HG02884 (cell line): ENCODE data around the gene EVI5.
A peak's percentile ranks its signal among the peaks of the same experiment; 100 is the strongest.

Experiments
- ATAC-seq: cut with Tn5 transposase; IDR thresholded peaks from one replicate; pipeline ENCODE4 v1.9.1; 2021; ENCODE audit warnings: mild to moderate bottlenecking, moderate library complexity; ENCODE audit not compliant: unreplicated experiment

Gene EVI5

GRCh38 chr1:92784639-92785500 lies at the start of gene EVI5:
TSS of gene EVI5 (minus strand) at chr1:92785108. CDS start at chr1:92736546, 48,562 bp downstream.
- ATAC-seq: peak; percentile 93

GRCh38 chr1:92834617-92835016 lies 49.7 kb upstream of the EVI5 start:
- no peak for ATAC-seq

DNA sequence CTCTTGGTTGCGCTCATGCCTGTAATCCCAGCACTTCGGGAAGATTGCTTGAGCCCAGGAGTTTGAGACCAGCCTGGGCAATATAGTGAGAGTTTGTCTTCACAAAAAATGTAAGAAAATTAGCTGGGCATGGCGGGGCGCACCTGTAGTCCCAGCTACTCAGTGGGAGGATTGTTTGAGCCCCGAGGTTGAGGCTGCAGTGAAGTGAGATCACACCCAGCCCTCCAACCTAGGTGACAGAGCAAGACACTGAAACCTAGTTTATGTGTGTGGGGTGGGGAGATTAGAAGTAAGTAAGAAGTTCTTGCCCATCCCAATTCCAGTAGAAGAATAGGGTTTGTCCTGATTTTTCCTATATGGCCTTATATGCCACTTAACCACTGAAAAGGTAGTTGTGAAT lies 48.9 kb upstream of the EVI5 start:
- no peak for ATAC-seq

- no peak for ATAC-seq
Observed at GRCh38 chr1:92832537-92833114, 47.7 kb upstream of the EVI5 start.

DNA sequence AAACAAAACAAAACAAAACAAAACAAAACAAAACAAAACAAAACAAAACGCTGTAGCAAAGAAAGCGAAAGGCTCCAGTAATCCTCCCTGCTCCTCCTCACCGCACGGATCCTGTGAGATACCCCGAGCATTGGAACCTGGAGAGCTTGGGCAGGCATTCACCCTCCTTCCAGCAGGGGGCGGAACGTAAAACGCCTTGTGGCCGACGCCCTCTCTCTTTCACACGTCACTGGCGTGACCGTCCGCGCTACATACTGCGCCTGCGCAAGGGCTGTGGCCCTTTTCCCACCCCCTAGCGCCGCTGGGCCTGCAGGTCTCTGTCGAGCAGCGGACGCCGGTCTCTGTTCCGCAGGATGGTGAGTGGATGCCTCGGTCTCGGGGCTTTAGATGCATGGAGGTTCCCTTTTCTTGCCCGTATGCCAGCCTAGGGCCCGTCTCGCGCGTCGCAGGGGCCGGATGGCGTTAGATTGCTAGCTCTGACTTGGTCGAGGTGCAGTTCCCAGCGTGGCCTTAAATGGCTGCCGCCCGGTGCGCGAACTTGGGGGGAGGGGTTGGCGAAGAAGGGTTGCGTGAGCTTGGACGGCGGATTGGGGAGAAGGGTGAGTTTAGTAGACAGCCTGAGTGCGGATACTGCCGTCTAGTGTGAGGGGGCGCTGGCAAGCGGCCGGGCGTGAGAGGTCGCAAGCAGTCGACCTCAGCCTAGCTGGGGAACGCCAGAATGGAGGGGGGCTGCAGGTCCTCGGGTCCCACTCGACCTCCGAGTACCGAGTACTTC lies 47.0 kb upstream of the EVI5 start, which contains the start of gene RPL5:
Gene RPL5 (plus strand): TSS at position 279 of the 775 bp plus-strand sequence. CDS start 75 bp downstream, at position 354.
- ATAC-seq: peak; percentile 91

DNA sequence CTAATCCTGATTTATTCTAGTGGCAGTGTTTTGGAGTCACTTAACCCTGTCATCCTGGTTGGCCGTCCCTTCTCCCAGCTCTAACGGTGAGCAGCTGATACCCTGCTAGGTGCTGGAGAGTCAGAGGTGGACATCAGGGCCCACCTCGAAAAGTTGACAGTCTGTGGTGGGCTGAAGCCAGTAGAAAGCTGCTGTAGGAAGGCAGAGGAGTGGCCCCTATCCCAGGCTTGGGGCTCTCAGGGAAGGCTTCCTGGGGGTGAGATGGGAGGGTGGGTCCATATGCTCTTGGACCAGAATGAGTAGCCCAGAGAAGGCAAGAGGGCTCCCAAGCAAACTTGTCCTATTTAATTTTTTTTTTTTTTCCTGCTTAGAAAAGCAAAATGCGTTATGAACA lies 46.5 kb upstream of the EVI5 start:
- no peak for ATAC-seq

GRCh38 chr1:92826792-92827191 lies 41.9 kb upstream of the EVI5 start:
- ATAC-seq: no peak

GRCh38 chr1:92822879-92823278 lies 38.0 kb upstream of the EVI5 start:
- ATAC-seq: no peak

DNA sequence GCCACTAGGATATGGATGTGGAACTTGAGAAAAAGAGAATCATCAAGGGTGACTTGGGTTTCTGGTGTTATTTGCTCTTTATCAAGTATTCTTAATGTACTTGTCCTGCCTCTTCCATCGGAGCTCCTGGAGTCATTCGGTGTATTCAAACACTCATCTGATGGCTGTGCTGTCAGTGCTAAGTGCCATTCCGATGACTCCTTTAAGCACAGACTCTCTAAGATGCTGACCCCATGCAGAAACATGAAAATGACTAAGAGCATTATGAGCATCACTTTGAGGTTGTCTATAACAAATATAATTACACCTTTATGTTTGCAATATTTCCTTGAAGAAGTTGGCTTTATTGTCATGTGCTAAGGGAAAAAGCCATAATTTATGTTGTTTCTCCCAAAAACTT lies 35.6 kb upstream of the EVI5 start:
- ATAC-seq: no peak

- no peak for ATAC-seq
Observed at GRCh38 chr1:92820024-92820423, 35.1 kb upstream of the EVI5 start.

- no peak for ATAC-seq
Observed at GRCh38 chr1:92817986-92818764, 33.3 kb upstream of the EVI5 start.

DNA sequence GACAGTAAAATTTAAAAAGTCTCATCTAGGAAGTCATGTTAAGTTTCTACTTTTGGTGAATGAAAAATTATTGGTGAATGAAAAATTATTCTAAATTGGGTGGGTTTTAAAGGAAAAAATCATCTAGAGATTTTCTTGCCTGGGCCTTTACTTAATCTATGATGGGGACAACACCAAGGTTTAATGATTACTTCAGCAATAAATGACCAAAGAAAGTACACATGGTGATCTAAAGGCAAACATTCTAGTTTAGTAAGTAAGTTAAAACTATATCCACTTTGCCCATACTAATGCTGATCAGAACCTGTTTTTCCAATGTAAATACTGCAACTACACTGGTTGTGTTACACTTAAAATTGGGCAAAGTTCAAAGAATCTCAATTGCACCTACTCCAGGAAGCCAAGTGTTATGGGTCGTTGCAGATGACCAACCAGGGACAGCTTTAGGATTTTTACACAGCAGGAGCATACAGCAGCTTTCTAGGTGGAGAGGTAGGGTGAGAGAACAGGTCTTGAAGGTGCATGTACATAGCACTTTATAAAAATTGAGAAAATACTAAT lies 32.3 kb upstream of the EVI5 start:
- no peak for ATAC-seq

DNA sequence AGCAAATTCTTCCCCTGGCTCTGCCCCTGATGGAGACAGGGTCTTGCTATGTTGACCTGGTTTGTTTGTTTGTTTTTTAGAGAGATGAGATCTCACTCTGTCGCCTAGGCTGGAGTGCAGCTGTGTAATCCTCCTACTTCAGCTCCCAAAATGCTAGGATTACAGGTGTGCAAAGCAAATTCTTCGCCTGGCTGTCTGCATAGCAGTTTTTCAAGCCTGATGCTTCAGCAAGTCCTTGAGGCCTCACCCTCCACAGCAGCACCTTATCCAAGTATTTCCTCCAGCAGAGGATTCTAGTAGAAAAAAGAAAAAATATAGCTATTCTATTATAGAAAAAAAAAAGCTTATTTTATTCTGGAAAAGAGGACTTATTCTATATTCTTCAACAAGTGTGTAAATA lies 31.8 kb upstream of the EVI5 start:
- ATAC-seq: no peak

- ATAC-seq: no peak
Observed at GRCh38 chr1:92808381-92808780, 23.5 kb upstream of the EVI5 start.

DNA sequence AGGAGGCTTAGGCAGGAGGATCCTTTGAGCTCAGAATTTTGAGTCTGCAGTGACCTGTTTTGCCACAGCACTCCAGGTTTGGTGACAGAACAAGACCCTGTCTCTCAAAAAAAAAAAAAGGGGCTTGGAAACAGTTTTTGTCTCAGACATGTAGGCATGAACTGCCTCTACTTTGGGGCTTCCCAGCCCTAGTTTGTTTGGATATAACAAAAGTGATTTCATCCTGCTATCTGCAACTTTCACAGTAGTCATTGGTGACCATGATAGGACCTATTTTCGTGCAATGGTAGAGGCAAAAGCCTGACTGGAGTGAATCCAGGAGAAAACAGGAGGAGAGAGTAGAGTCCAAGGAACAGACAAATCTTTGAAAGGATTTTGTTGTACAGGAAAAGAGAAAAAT lies 20.3 kb upstream of the EVI5 start:
- ATAC-seq: no peak

- peak; percentile 76 for ATAC-seq
Observed at GRCh38 chr1:92804721-92805201, 19.9 kb upstream of the EVI5 start.

DNA sequence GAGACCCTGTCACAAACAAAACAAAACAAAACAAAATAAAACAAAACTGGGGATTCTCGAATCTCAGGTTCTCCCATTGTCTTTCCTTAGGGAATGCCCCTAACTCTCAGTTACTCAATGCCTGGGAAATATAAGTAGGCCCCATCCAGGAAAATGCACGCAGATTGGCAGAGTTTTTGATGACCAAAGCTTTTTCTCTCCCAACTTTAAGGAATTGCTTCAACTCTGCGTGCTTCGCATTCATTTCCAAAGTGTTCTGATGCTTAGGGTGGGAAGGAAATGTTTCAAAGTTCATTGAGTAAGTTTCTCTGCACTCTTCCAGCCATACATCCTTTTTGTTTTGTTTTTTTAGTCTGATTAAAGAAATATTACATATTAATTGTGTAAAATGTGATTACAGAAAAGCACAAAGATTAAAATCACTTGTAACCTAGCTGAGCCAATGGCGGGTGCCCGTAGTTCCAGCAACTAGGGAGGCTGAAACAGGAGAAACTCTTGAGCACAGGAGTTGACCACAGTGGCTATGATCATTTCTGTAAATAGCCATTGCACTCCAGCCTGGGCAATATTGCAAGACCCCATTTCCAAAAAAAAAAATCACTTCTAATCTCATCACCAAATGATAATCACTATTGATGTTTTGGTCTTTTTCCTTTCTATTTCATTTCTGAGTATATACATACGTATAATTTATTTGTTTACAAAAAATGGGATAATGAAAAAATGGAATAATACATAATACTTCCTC lies 18.4 kb upstream of the EVI5 start:
- ATAC-seq: no peak

DNA sequence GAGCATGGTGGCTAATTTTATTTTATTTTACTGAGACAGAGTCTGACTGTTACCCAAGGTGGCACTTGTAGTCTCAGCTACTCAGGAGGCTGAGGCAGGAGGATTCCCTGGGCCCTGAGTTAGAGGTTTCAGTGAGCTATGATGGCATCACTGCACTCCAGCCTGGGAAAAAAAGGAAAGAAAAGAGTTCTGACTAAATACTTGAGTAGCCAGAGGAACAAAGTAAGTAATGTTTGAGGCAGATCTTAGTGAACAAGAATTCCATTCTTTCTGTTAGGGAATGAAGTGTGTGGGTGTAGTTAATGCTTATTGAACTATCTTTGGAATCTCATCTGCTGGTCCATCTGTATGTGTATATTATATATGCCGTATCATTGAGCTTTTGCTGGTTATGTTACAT lies 13.1 kb upstream of the EVI5 start:
- no peak for ATAC-seq

- ATAC-seq: no peak
Observed at GRCh38 chr1:92797297-92797696, 12.4 kb upstream of the EVI5 start.

GRCh38 chr1:92795166-92795565 lies 10.3 kb upstream of the EVI5 start:
- no peak for ATAC-seq
